ENCODE measurements around the gene RRN3. TPM values are rescaled to one million over a fixed set of nuclear protein-coding genes. Genes with fewer than 3 reads are reported as not detected.

RRN3 gene
- total RNA-seq, 1 experiment from 2014 or later = 40.9 TPM

GRCh38 chr16:15031586-15031985, 62.5 kb downstream of the RRN3 start:
- no peak overlapping the region for H3K4me3 Mint-ChIP-seq
- Histone ChIP-seq H3K14ac (ENCODE audit: insufficient read depth, low read length) (no peak overlapping the region), H3K9me3 (ENCODE audit: control insufficient read depth, low read depth, low read length) (no peaks in the 10 kb centered on the region), H3T11ph (ENCODE audit: low read length) (no peak overlapping the region), H3K23me2 (ENCODE audit: insufficient read length, low read depth, low read length, poor library complexity, severe bottlenecking) (no peaks in the 10 kb centered on the region), H3K18ac (ENCODE audit: insufficient read length, low read depth, low read length) (no peak overlapping the region), H3K9ac (ENCODE audit: extremely low read depth, insufficient read length, low read length) (no peak overlapping the region), H3K79me1 (ENCODE audit: insufficient read depth, low read depth, low read length, poor library complexity, severe bottlenecking) (no peaks in the 10 kb centered on the region), H2AK5ac (ENCODE audit: insufficient read length, low read length) (no peak overlapping the region), H2BK120ac (ENCODE audit: low read depth, low read length, poor library complexity, severe bottlenecking) (no peak overlapping the region), H4K20me1 (ENCODE audit: control insufficient read depth, insufficient read depth, insufficient read length) (no peaks in the 10 kb centered on the region), H3K4me1 (ENCODE audit: insufficient read depth, low read length) (no peaks in the 10 kb centered on the region), H4K5ac (ENCODE audit: insufficient read length, low read depth, low read length) (no peak overlapping the region), H2BK5ac (ENCODE audit: insufficient read length, low read length) (no peak overlapping the region), H2BK12ac (ENCODE audit: insufficient read length, low read depth, low read length) (no peak overlapping the region), H4K8ac (replicated peaks; ENCODE audit: insufficient read length, low read depth, low read length) (no peak overlapping the region), H3K27ac (ENCODE audit: insufficient read length, low read depth, low read length) (no peak overlapping the region), H2AFZ (ENCODE audit: low read length) (no peak overlapping the region), H4K91ac (ENCODE audit: insufficient read length, low read depth, low read length) (no peak overlapping the region), H3K27me3 (ENCODE audit: insufficient read depth, low read length) (no peaks in the 10 kb centered on the region), H3K4ac (ENCODE audit: low read depth, low read length) (no peak overlapping the region), H3K56ac (ENCODE audit: insufficient read length, low read depth, low read length) (no peak overlapping the region), H2BK20ac (ENCODE audit: low read depth, low read length, poor library complexity, severe bottlenecking) (no peak overlapping the region), H3K23ac (ENCODE audit: insufficient read length, low read depth, low read length) (no peak overlapping the region), H2BK15ac (ENCODE audit: low read depth, low read length) (no peak overlapping the region), H3K4me2 (ENCODE audit: insufficient read depth, insufficient read length, low read length) (no peak overlapping the region), H3K79me2 (ENCODE audit: insufficient read depth, low read length) (no peaks in the 10 kb centered on the region)
- H3K4me1 Mint-ChIP-seq = peaks cover 8 to 9% of the 10 kb centered on the region in 2 experiments; a peak in 3 of 4 replicates
- peak overlapping the region in 1 of 3 experiments; percentile 86; a peak in 1 of 7 replicates for H3K27ac Mint-ChIP-seq
- peaks cover 24 to 87% (median 72%) of the 10 kb centered on the region in 3 experiments; a peak in 6 of 7 replicates for H3K36me3 Mint-ChIP-seq (ENCODE audit: insufficient read depth in 1 of 3, low read depth in 3 of 3)
- peak; percentile 14 for DNase-seq
- TF ChIP-seq, protein P1, sequence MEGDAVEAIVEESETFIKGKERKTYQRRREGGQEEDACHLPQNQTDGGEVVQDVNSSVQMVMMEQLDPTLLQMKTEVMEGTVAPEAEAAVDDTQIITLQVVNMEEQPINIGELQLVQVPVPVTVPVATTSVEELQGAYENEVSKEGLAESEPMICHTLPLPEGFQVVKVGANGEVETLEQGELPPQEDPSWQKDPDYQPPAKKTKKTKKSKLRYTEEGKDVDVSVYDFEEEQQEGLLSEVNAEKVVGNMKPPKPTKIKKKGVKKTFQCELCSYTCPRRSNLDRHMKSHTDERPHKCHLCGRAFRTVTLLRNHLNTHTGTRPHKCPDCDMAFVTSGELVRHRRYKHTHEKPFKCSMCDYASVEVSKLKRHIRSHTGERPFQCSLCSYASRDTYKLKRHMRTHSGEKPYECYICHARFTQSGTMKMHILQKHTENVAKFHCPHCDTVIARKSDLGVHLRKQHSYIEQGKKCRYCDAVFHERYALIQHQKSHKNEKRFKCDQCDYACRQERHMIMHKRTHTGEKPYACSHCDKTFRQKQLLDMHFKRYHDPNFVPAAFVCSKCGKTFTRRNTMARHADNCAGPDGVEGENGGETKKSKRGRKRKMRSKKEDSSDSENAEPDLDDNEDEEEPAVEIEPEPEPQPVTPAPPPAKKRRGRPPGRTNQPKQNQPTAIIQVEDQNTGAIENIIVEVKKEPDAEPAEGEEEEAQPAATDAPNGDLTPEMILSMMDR (conservative IDR thresholded peaks at IDR 0.05) = no peak
- H3K9me3 Mint-ChIP-seq = no peaks in the 10 kb centered on the region
- H3K27me3 Mint-ChIP-seq (ENCODE audit: low read depth) = no peaks in the 10 kb centered on the region
- no CpG with 5 or more reads among the region's 8 CpGs for WGBS (ENCODE audit: extremely low coverage, insufficient read length, low lambda C conversion rate)

Measured in H9 (cell line).